PFSK-1 (cell line): ENCODE measurements around the gene USP9X.

Experiments used
- FOXP2 ChIP-seq: optimal IDR thresholded peaks from 2 replicates; pipeline ENCODE3; 2011; ENCODE audit warnings: borderline replicate concordance, control low read depth, inconsistent platforms; ENCODE audit not compliant: insufficient read depth; ENCODE audit errors: extremely low read length, extremely low read depth
- POLR2AphosphoS5 ChIP-seq: IDR thresholded peaks from 2 replicates; pipeline ENCODE4 v1.6.1; 2012; ENCODE audit warnings: low read depth, mild to moderate bottlenecking, control low read depth, low read length, moderate library complexity
- SIN3A ChIP-seq: IDR thresholded peaks from 2 replicates; pipeline ENCODE4 v1.6.1; 2012; ENCODE audit warnings: mild to moderate bottlenecking, low read length, moderate library complexity, borderline replicate concordance; ENCODE audit not compliant: insufficient read depth
- TAF1 ChIP-seq: IDR thresholded peaks from 2 replicates; pipeline ENCODE4 v1.6.1; 2012; ENCODE audit warnings: low read length, control low read depth, borderline replicate concordance; ENCODE audit not compliant: insufficient read depth
- TF ChIP-seq, protein P1 (sequence below), 2 experiments: IDR thresholded peaks; 2 replicates each; pipeline versions ENCODE4 v1.6.1 to v1.8.0; 2011 to 2012; ENCODE audit warnings: low read depth in 2 of 2, low read length in 2 of 2, control low read depth in 1 of 2, inconsistent platforms in 1 of 2, mild to moderate bottlenecking in 1 of 2, moderate library complexity in 1 of 2; ENCODE audit not compliant: insufficient read depth in 1 of 2

Gene USP9X

GRCh38 chrX:41100200-41100599 is 15.0 kb downstream of the USP9X start:
- TF ChIP-seq, protein P1, sequence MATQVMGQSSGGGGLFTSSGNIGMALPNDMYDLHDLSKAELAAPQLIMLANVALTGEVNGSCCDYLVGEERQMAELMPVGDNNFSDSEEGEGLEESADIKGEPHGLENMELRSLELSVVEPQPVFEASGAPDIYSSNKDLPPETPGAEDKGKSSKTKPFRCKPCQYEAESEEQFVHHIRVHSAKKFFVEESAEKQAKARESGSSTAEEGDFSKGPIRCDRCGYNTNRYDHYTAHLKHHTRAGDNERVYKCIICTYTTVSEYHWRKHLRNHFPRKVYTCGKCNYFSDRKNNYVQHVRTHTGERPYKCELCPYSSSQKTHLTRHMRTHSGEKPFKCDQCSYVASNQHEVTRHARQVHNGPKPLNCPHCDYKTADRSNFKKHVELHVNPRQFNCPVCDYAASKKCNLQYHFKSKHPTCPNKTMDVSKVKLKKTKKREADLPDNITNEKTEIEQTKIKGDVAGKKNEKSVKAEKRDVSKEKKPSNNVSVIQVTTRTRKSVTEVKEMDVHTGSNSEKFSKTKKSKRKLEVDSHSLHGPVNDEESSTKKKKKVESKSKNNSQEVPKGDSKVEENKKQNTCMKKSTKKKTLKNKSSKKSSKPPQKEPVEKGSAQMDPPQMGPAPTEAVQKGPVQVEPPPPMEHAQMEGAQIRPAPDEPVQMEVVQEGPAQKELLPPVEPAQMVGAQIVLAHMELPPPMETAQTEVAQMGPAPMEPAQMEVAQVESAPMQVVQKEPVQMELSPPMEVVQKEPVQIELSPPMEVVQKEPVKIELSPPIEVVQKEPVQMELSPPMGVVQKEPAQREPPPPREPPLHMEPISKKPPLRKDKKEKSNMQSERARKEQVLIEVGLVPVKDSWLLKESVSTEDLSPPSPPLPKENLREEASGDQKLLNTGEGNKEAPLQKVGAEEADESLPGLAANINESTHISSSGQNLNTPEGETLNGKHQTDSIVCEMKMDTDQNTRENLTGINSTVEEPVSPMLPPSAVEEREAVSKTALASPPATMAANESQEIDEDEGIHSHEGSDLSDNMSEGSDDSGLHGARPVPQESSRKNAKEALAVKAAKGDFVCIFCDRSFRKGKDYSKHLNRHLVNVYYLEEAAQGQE (IDR thresholded peaks at IDR 0.05; ENCODE audit: insufficient read depth in 1 of 2, low read depth in 2 of 2, low read length in 2 of 2) = no peak
- TF ChIP-seq SIN3A (no peak), FOXP2 (no peak), TAF1 (no peak), POLR2AphosphoS5 (no peak)

DNA sequence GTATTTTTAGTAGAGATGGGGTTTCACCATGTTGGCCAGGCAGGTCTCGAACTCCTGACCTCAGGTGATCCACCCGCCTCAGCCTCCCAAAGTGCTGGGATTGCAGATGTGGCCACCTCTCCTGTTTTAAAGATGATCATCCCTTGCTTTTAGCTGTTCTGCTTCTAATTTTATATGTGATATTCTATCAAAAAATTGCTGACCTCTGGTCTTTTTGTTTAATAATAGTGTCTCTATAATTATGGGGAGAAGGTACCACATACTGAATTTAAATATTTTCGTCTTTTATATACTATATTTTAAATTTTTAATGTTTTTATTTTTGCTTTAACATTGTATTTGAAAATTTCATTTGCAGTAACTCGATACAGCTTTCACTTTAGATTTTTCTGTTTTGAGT is 15.6 kb downstream of the USP9X start:
- TF ChIP-seq, protein P1 (IDR thresholded peaks at IDR 0.05; ENCODE audit: insufficient read depth in 1 of 2, low read depth in 2 of 2, low read length in 2 of 2) = no peak
- no peak for TF ChIP-seq SIN3A
- no peak for TF ChIP-seq TAF1

GRCh38 chrX:41105005-41105404 is 19.8 kb downstream of the USP9X start:
- TF ChIP-seq SIN3A (no peak), TAF1 (no peak), POLR2AphosphoS5 (no peak), FOXP2 (no peak)
- TF ChIP-seq, protein P1 (IDR thresholded peaks at IDR 0.05; ENCODE audit: insufficient read depth in 1 of 2, low read depth in 2 of 2, low read length in 2 of 2) = no peak

- TF ChIP-seq FOXP2 (no peak), SIN3A (no peak), TAF1 (no peak), POLR2AphosphoS5 (no peak)
- TF ChIP-seq, protein P1 (IDR thresholded peaks at IDR 0.05; ENCODE audit: insufficient read depth in 1 of 2, low read depth in 2 of 2, low read length in 2 of 2) = no peak
These were observed 22.8 kb downstream of the USP9X start for GRCh38 chrX:41108007-41108406.

- TF ChIP-seq TAF1 (no peak), SIN3A (no peak), FOXP2 (no peak), POLR2AphosphoS5 (no peak)
- TF ChIP-seq, protein P1 (IDR thresholded peaks at IDR 0.05; ENCODE audit: insufficient read depth in 1 of 2, low read depth in 2 of 2, low read length in 2 of 2) = no peak
These were observed 23.4 kb downstream of the USP9X start for GRCh38 chrX:41108463-41109205.
